Vagina (tissue), 2 donors: ENCODE results near the gene MYADML2. TPM values are rescaled to one million over a fixed set of nuclear protein-coding genes. Genes with fewer than 3 reads are reported as not detected.

Source experiments
- DNase-seq, 2 donors: peaks; one replicate each; pipeline ENCODE4 v3.0.0-alpha.2; 2017; ENCODE audit errors: extremely low spot score in 2 of 2
- H3K27ac ChIP-seq: fragments of 200-600 bp; sonication (generic); one replicate; pipeline ENCODE4 v1.5.1; 2019
- H3K27me3 ChIP-seq: fragments of 200-600 bp; sonication (generic); one replicate; pipeline ENCODE4 v1.5.1; 2019
- H3K36me3 ChIP-seq, 2 donors: fragments of 200-600 bp; sonication (generic); one replicate each; pipeline ENCODE4 v1.5.1; 2017 to 2019
- H3K4me1 ChIP-seq: fragments of 200-600 bp; sonication (generic); one replicate; pipeline ENCODE4 v1.5.1; 2019
- H3K4me3 ChIP-seq, 2 donors: fragments of 200-600 bp; sonication (generic); 1 replicate in 1 of 2; 2 replicates in 1 of 2; pipeline ENCODE4 v1.5.1; 2016 to 2019
- H3K9me3 ChIP-seq: fragments of 200-600 bp; sonication (generic); one replicate; pipeline ENCODE4 v1.5.1; 2019
- POLR2A ChIP-seq, 2 donors: fragments of 450-650 bp; IDR thresholded peaks; one replicate each; pipeline ENCODE4 v1.6.1; 2017; ENCODE audit warnings: antibody characterized with exemption in 2 of 2, mild to moderate bottlenecking in 2 of 2, moderate library complexity in 2 of 2
- POLR2AphosphoS5 ChIP-seq, 2 donors: sonication (generic); formaldehyde crosslinking; IDR thresholded peaks; one replicate each; pipeline ENCODE4 v1.9.0; 2017; ENCODE audit warnings: antibody characterized with exemption in 2 of 2, mild to moderate bottlenecking in 2 of 2, low read depth in 1 of 2; ENCODE audit not compliant: insufficient read depth in 1 of 2
- intact Hi-C: fragments of 100-400 bp; cut with DNase I; formaldehyde crosslinking; loops from one replicate; pipeline ENCODE4 v1.15.1; 2023
- total RNA-seq: library from RNA; depleted of rRNA; stranded (reverse); fragments of >200 nt; gene quantifications from one replicate; pipeline ENCODE4 v1.2.3, GENCODE V29; 2016
- TF ChIP-seq, protein P1 (sequence below), 3 experiments: fragments of 450-650 bp in 2 of 3; fragments of 200-600 bp in 1 of 3; sonication (generic) in 1 of 3; IDR thresholded peaks; one replicate each; pipeline ENCODE4 v1.5.1; 2017 to 2019; ENCODE audit warnings: antibody characterized with exemption in 3 of 3, mild to moderate bottlenecking in 2 of 3, moderate library complexity in 2 of 3

Gene MYADML2
- total RNA-seq, 1 donor from 2014 or later: not detected

- DNase-seq: no peak
- TF ChIP-seq POLR2A (IDR thresholded peaks at IDR 0.05) (no peak), POLR2AphosphoS5 (IDR thresholded peaks at IDR 0.05; ENCODE audit: insufficient read depth in 1 of 2, low read depth in 1 of 2) (no peak)
- TF ChIP-seq, protein P1, sequence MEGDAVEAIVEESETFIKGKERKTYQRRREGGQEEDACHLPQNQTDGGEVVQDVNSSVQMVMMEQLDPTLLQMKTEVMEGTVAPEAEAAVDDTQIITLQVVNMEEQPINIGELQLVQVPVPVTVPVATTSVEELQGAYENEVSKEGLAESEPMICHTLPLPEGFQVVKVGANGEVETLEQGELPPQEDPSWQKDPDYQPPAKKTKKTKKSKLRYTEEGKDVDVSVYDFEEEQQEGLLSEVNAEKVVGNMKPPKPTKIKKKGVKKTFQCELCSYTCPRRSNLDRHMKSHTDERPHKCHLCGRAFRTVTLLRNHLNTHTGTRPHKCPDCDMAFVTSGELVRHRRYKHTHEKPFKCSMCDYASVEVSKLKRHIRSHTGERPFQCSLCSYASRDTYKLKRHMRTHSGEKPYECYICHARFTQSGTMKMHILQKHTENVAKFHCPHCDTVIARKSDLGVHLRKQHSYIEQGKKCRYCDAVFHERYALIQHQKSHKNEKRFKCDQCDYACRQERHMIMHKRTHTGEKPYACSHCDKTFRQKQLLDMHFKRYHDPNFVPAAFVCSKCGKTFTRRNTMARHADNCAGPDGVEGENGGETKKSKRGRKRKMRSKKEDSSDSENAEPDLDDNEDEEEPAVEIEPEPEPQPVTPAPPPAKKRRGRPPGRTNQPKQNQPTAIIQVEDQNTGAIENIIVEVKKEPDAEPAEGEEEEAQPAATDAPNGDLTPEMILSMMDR (IDR thresholded peaks at IDR 0.05): no peak
- Histone ChIP-seq H3K36me3 (no peaks in the 10 kb centered on the region), H3K27me3 (no peaks in the 10 kb centered on the region), H3K27ac (no peak overlapping the region), H3K4me3 (no peak overlapping the region), H3K9me3 (no peaks in the 10 kb centered on the region), H3K4me1 (peaks cover 30% of the 10 kb centered on the region)
- intact Hi-C loops: loop anchor here (1.0 kb wide), 1 partner anchor 23 kb away; no protein-coding TSS in a partner anchor
Measured at GRCh38 chr17:81993729-81994592, 46.9 kb upstream of the MYADML2 start.

- peak overlapping the region; percentile 61 for H3K27ac ChIP-seq
- no peaks in the 10 kb centered on the region for H3K36me3 ChIP-seq
- DNase-seq: no peak
- H3K9me3 ChIP-seq: no peaks in the 10 kb centered on the region
- peaks cover 30% of the 10 kb centered on the region for H3K4me1 ChIP-seq
- peak overlapping the region in 1 of 2 donors; percentile 8 for H3K4me3 ChIP-seq
- TF ChIP-seq POLR2A (IDR thresholded peaks at IDR 0.05) (no peak), POLR2AphosphoS5 (IDR thresholded peaks at IDR 0.05; ENCODE audit: insufficient read depth in 1 of 2, low read depth in 1 of 2) (no peak)
- TF ChIP-seq, protein P1 (IDR thresholded peaks at IDR 0.05): no peak
- no peaks in the 10 kb centered on the region for H3K27me3 ChIP-seq
- intact Hi-C loops: no loop called here
Measured at GRCh38 chr17:81992306-81993102, 45.5 kb upstream of the MYADML2 start.

GRCh38 chr17:81991684-81992305 lies 44.8 kb upstream of the MYADML2 start:
- peak overlapping the region in 1 of 2 donors; percentile 8 for H3K4me3 ChIP-seq
- peak overlapping the region; percentile 61 for H3K27ac ChIP-seq
- intact Hi-C loops: no loop called here
- TF ChIP-seq POLR2A (IDR thresholded peaks at IDR 0.05) (no peak), POLR2AphosphoS5 (IDR thresholded peaks at IDR 0.05; ENCODE audit: insufficient read depth in 1 of 2, low read depth in 1 of 2) (peak in 1 of 2 donors; percentile 52)
- TF ChIP-seq, protein P1 (IDR thresholded peaks at IDR 0.05): no peak
- peaks cover 30% of the 10 kb centered on the region for H3K4me1 ChIP-seq
- no peaks in the 10 kb centered on the region for H3K27me3 ChIP-seq
- no peaks in the 10 kb centered on the region for H3K9me3 ChIP-seq
- no peak for DNase-seq
- no peaks in the 10 kb centered on the region for H3K36me3 ChIP-seq

- peaks cover 30% of the 10 kb centered on the region for H3K4me1 ChIP-seq
- TF ChIP-seq, protein P1 (IDR thresholded peaks at IDR 0.05): no peak
- no peak for TF ChIP-seq POLR2AphosphoS5 (IDR thresholded peaks at IDR 0.05; ENCODE audit: insufficient read depth in 1 of 2, low read depth in 1 of 2)
- TF ChIP-seq POLR2A (IDR thresholded peaks at IDR 0.05): no peak
- H3K36me3 ChIP-seq: peaks cover 0 to 5% of the 10 kb centered on the region in 2 donors
- H3K9me3 ChIP-seq: no peaks in the 10 kb centered on the region
- H3K27me3 ChIP-seq: no peaks in the 10 kb centered on the region
- intact Hi-C loops: no loop called here
- no peak overlapping the region for H3K4me3 ChIP-seq
- no peak for DNase-seq
- H3K27ac ChIP-seq: peak overlapping the region; percentile 53
Measured at GRCh38 chr17:81990836-81991683, 44.0 kb upstream of the MYADML2 start.
